A673 (cell line): ENCODE results near the gene LITAFD.

Experiments
- EZH2 ChIP-seq: fragments of 200-600 bp; sonication (generic); IDR thresholded peaks from 2 replicates; pipeline ENCODE4 v1.6.1; 2017; ENCODE audit warnings: borderline replicate concordance, low read depth, mild to moderate bottlenecking, mixed read lengths, antibody characterized with exemption, low read length; ENCODE audit not compliant: poor library complexity, severe bottlenecking
- TF ChIP-seq, protein P1 (sequence below): fragments of 300-800, 200-600 bp; sonication (generic); conservative IDR thresholded peaks from 2 replicates; pipeline ENCODE4 v1.5.1; 2017; ENCODE audit warnings: low read depth, mild to moderate bottlenecking, antibody characterized with exemption, low read length, moderate library complexity, mixed read lengths

DNA sequence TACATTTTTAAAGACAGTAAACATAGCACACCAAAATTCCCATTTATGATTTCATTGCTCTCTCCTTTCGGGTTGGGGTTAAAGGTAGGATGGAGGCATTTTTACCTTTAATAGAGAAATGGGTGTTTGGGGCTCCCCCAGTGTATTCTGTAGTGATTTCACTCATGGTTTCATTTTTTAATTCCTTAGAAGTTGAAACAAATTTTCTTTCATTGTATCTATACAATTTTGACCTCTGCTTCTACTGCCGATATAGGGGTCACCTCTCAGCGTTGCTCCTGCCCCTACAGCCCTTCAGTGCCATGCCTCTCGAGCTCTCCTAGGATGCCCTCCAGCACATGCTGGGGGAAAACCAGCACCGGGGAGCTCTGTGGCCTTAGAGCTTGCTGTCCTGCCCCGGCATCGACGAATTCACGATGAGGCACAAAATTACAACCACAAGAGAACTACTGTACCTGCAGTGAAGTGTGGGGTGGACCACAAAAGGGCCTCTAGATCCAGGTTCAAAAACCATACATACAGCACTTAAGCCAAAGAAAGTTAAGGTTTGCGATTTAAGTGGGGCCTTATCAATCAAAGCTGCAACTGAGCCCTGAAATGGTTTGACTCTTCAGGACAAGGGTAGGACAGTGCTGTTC is 39.3 kb downstream of the LITAFD start:
- TF ChIP-seq, protein P1, sequence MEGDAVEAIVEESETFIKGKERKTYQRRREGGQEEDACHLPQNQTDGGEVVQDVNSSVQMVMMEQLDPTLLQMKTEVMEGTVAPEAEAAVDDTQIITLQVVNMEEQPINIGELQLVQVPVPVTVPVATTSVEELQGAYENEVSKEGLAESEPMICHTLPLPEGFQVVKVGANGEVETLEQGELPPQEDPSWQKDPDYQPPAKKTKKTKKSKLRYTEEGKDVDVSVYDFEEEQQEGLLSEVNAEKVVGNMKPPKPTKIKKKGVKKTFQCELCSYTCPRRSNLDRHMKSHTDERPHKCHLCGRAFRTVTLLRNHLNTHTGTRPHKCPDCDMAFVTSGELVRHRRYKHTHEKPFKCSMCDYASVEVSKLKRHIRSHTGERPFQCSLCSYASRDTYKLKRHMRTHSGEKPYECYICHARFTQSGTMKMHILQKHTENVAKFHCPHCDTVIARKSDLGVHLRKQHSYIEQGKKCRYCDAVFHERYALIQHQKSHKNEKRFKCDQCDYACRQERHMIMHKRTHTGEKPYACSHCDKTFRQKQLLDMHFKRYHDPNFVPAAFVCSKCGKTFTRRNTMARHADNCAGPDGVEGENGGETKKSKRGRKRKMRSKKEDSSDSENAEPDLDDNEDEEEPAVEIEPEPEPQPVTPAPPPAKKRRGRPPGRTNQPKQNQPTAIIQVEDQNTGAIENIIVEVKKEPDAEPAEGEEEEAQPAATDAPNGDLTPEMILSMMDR = no peak
- no peak for TF ChIP-seq EZH2
